Measurements from ENCODE around the gene TRMU. TPM values are rescaled to one million over a fixed set of nuclear protein-coding genes. Genes with fewer than 3 reads are reported as not detected.

Gene TRMU
- total RNA-seq, 1 donor from 2014 or later = 70.6 TPM

GRCh38 chr22:46362934-46363515, 27.5 kb downstream of the TRMU start:
- Mint-ChIP-seq H3K27ac (no peak overlapping the region), H3K36me3 (peaks cover 31% of the 10 kb centered on the region), H3K27me3 (ENCODE audit: low read depth) (no peaks in the 10 kb centered on the region), H3K4me1 (no peaks in the 10 kb centered on the region), H3K4me3 (no peak overlapping the region), H3K9me3 (peaks cover 7% of the 10 kb centered on the region)
- no peak for TF ChIP-seq CTCF (IDR thresholded peaks at IDR 0.05; ENCODE audit: unreplicated experiment)
- no peak for DNase-seq (ENCODE audit: low spot score in 2 of 2, unreplicated experiment in 2 of 2)

GRCh38 chr22:46363611-46364321, 28.3 kb downstream of the TRMU start:
- DNase-seq (ENCODE audit: low spot score in 2 of 2, unreplicated experiment in 2 of 2) = no peak
- H3K27ac Mint-ChIP-seq = no peak overlapping the region
- peaks cover 7% of the 10 kb centered on the region for H3K9me3 Mint-ChIP-seq
- H3K36me3 Mint-ChIP-seq = peaks cover 28% of the 10 kb centered on the region
- H3K4me1 Mint-ChIP-seq = no peaks in the 10 kb centered on the region
- TF ChIP-seq CTCF (IDR thresholded peaks at IDR 0.05; ENCODE audit: unreplicated experiment) = no peak
- H3K27me3 Mint-ChIP-seq (ENCODE audit: low read depth) = no peaks in the 10 kb centered on the region
- H3K4me3 Mint-ChIP-seq = no peak overlapping the region

DNA sequence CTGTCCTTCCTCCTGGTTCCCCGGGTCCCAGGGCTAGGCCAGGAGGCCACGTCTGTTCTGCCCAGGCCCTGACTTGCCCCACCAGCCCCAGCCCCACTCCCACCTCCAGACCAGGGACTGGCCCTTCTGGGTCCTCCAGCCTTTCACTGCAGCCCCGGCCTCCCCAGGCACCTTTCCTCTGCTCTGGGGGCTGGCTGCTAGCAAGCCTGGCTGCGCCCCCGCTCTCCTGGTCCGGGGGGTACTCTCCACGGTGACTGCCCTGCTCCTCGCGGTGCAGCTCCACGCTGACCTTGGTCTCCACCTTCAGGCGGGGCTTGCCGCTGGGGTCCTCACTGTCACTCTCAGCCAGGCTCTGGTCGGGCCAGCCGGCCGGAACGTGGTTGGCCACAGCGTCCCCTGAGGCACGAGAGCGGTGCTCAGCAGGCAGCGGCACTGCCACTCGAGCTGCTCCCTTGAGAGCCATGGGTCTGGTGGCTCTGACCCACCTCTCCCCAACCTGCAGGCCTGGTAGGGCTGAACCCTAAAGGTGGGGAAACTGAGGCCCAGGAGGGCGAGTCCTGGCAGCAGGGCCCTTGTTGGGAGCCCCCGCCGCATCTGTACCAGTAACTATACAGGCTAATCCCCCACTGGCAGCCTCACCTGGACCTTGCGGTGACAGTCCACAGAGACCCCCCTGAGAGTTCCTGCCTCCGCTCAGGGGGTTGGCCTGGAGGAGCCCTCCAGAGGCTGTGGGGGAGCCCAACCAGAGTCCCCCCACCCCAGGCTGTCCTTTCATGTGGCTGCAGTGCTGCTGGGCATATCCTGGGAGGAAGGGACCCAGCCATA, 29.0 kb downstream of the TRMU start:
- peaks cover 7% of the 10 kb centered on the region for H3K9me3 Mint-ChIP-seq
- no peak overlapping the region for H3K4me3 Mint-ChIP-seq
- no peaks in the 10 kb centered on the region for H3K4me1 Mint-ChIP-seq
- no peaks in the 10 kb centered on the region for H3K27me3 Mint-ChIP-seq (ENCODE audit: low read depth)
- peaks cover 21% of the 10 kb centered on the region for H3K36me3 Mint-ChIP-seq
- H3K27ac Mint-ChIP-seq = no peak overlapping the region
- no peak for DNase-seq (ENCODE audit: low spot score in 2 of 2, unreplicated experiment in 2 of 2)
- TF ChIP-seq CTCF (IDR thresholded peaks at IDR 0.05; ENCODE audit: unreplicated experiment) = no peak

- no peak for TF ChIP-seq CTCF (IDR thresholded peaks at IDR 0.05; ENCODE audit: unreplicated experiment)
- DNase-seq (ENCODE audit: low spot score in 2 of 2, unreplicated experiment in 2 of 2) = no peak
- Mint-ChIP-seq H3K9me3 (peaks cover 6% of the 10 kb centered on the region), H3K36me3 (peaks cover 14% of the 10 kb centered on the region), H3K4me1 (no peaks in the 10 kb centered on the region), H3K27ac (no peak overlapping the region), H3K4me3 (no peak overlapping the region), H3K27me3 (ENCODE audit: low read depth) (no peaks in the 10 kb centered on the region)
These were observed 29.7 kb downstream of the TRMU start for GRCh38 chr22:46365166-46365624.

GRCh38 chr22:46366327-46366731, 30.8 kb downstream of the TRMU start:
- TF ChIP-seq CTCF (IDR thresholded peaks at IDR 0.05; ENCODE audit: unreplicated experiment) = no peak
- H3K36me3 Mint-ChIP-seq = peaks cover 6% of the 10 kb centered on the region
- H3K27ac Mint-ChIP-seq = no peak overlapping the region
- H3K27me3 Mint-ChIP-seq (ENCODE audit: low read depth) = no peaks in the 10 kb centered on the region
- H3K9me3 Mint-ChIP-seq = no peaks in the 10 kb centered on the region
- H3K4me3 Mint-ChIP-seq = no peak overlapping the region
- H3K4me1 Mint-ChIP-seq = no peaks in the 10 kb centered on the region
- no peak for DNase-seq (ENCODE audit: low spot score in 2 of 2, unreplicated experiment in 2 of 2)

All from mesothelial cell of epicardium (in vitro differentiated cells).